NB4 (cell line): ENCODE results near the gene RXRA.

ENCODE experiments used
- CTCF ChIP-seq: IDR thresholded peaks from one replicate; pipeline ENCODE4 v1.5.1; 2012; ENCODE audit warnings: low read depth, low read length
- POLR2A ChIP-seq: IDR thresholded peaks from 2 replicates; pipeline ENCODE4 v1.6.1; 2011; ENCODE audit warnings: mild to moderate bottlenecking; ENCODE audit not compliant: insufficient read length; ENCODE audit errors: extremely low read depth

GRCh38 chr9:134320126-134320867 is 6.0 kb upstream of the RXRA start:
- TF ChIP-seq CTCF (no peak), POLR2A (no peak)
